NCI-H748 (cell line): Measurements from ENCODE around the gene POLR2J2.
"Not testable (repeated sequence)": the region's sequence is repeated elsewhere in the genome, so short reads cannot be mapped to it uniquely, and the experiment has no call there.

Experiments
- DNase-seq: peaks from one replicate; lab custom pipeline; 2025; ENCODE audit not compliant: unreplicated experiment; lab: John Stamatoyannopoulos, UW

POLR2J2 gene

DNA sequence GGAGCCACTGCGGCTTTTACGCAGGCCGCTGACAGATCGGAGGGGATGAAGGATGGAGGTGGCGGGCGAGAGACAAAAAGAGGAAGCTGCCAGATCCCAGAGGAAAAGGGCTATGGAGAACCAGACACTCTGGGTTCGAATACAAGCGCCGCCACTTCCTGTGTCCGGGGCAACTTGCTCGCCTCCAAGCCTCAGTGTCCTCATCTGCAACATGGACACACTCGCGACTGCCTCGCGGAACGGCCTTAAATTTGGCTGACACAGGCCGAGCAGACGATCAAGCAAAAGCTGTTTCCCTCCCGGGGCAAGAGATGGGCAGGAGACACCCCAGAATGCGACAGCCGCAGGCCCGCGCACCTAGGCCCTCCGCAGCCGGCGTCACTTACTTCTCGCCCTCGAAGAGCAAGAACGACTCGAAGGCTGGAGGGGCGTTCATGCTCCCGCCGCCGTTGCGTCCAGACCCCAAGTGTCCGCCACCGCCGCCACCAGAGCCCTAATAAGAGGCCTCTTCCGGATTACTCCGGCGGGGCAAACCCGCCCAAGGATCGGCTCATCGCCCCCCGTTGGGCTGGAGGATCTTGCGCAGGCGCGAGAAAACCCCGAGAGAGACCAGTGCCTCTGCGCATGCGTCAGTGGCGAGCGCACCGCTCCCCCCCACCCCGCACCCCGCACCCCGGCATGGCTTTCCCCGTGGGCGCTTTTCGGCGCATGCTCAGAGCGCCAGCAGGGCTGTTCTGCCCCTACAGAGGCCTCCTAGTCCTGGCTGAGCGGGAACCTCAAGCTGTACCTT, at the start of gene POLR2J2:
TSS of gene POLR2J2 (minus strand) at position 498 of the 790 bp plus-strand sequence. CDS start at position 436, 62 bp downstream.
- not testable (repeated sequence) for DNase-seq

DNA sequence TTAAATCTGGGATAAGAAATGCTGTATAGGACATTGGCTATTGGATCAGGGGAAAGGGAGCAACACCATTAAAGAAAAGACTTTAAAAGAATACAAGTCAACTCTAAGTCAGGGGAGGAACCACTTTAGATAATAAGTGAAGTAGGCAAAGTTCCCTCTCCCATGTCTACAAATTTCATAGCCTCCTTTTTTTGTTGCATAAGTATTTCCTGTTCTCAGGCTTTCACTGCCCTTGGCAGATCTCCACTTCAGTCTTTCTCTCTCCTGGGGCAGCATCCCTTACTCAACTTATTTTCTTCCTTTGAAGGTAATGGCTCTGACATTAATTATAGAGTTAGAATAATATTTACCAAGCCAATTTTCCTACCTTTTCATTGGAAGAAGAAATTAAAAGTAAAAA, 47.0 kb upstream of the POLR2J2 start:
- DNase-seq: not testable (repeated sequence)

DNA sequence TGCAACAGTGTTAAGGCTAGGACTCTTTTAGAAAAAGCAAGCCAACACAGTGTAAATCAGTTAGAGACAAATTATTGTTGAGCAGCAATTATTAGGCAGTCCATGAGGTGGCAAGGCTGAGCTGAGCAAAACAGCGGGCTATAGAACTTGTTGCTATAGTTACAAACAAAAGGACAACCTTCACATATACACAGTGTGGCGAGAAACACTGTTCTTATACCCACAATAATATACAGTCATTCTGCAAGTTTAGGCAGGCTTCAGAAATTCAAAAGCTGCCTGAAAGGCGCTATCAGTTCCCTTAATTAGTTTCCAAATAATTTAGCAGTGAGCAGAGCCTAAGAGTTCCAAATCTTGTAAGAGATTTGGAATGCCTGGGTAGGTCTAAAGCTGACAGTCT, 44.3 kb upstream of the POLR2J2 start:
- not testable (repeated sequence) for DNase-seq

DNA sequence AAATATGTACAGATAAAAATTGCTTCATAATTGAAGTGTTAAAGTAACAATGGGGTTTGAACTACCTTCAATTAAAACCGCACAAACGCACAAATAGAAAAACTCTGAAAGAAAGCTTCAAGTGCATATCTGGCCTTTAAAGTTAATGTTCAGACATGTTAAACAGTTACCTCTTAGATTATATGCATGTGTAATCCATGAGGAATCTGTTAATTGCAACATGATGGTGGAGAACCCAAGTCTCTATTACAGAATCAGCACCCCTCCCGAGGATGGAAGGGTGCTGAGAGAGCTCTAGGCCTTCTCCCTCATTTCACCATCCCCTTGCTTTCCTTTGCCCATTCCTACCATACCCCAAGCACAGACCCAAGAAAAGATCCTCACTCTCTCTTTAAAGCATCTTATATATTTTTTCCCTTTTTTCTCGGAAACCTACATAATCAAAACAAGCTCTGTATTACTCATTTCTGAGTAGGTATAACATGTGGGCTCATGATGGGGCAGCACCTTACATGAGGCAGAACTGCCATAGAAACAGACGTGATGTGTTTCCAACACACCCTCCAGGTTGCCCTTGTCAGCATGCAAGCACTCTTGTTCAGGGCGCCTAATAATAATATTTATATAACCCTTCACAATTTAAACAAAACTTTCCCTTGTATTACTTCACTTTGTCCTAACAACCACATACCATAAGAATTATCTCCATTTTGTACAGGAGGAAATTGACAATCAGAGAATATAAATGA, 43.5 kb upstream of the POLR2J2 start:
- not testable (repeated sequence) for DNase-seq

DNA sequence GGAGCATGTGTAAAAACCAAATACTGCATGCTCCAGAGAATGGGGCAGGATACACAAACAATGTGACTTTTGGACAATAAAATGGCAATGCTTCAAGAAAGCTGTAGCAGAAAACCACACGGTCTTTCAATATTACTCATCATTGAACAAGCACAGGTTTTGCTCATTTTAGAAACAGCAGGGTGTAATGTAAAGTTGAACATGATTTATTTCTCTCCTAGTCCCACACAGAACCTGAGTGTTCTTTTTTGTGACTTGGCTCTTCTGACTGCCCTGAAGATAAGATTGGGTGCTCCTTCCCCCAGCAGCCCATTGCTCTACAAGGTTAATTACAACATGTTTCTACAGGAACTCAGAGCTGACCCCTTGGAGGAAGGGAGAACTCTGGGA, 42.2 kb upstream of the POLR2J2 start:
- not testable (repeated sequence) for DNase-seq

DNA sequence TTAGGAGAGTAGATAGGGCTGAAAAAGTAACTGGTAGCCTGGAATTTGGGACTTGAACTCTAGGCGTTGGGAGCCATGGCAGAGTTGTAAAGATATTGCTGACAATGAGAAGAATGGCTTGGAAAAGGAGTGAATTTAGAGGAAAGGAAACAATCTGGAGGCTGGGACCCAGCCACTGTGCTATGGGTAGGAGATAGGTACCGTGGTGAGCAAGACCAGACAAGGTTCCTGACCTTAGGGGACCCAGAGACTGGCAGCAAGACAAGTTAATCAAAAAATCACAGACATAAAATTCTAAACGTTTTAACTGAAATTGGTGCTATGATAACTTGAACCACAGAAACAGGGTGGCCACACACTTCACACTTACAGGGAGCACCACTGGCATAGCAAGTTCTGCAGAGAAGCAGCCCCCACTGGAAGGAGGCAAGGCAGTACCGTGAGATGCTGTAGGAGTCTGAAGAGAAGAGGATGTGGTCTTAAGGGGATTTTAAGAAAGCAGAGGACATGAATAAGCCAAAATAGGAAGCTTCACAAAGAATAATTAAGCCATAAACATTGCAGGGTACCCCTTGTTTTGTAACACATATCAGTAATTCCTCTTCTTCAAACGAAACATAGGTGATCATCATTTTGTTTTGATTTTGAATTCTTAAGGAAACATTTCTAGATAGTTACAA, 41.7 kb upstream of the POLR2J2 start:
- not testable (repeated sequence) for DNase-seq

DNA sequence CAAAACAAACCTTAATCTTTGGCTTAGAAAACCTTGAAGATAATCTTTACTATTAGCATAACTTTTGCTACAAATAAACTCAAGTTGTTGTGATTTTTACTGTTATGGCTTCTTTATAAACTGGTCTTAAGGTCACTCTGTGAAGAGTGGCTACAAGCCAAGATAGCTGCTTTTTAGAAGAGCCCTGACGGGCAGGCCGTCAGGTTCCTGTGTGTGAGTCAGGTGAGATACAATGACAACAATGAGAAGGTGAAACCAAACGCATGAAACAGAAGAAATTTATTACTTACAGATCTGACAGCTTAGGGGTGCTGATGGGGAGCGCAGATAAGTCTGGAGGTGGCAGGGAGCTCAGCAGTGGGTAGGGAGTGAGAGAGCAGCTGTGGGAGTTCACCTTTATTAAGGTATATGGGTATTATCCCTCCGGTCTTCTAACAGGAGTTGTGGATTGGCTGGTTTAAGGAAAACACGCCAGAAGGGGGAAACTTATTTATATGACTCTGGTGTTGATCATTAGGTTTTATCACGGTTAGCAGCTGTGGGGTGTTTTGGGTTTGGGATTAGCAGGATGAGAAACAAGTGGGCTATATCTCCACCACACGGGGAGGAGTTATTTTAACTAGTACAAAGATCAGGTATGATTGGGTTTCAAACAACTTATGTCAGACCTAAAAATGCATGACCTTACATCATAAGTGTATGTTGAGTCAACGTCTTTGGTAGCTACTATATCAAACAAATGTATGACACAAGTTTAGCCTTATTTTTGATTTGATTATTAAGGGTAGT, 27.7 kb upstream of the POLR2J2 start:
- DNase-seq: not testable (repeated sequence)

DNA sequence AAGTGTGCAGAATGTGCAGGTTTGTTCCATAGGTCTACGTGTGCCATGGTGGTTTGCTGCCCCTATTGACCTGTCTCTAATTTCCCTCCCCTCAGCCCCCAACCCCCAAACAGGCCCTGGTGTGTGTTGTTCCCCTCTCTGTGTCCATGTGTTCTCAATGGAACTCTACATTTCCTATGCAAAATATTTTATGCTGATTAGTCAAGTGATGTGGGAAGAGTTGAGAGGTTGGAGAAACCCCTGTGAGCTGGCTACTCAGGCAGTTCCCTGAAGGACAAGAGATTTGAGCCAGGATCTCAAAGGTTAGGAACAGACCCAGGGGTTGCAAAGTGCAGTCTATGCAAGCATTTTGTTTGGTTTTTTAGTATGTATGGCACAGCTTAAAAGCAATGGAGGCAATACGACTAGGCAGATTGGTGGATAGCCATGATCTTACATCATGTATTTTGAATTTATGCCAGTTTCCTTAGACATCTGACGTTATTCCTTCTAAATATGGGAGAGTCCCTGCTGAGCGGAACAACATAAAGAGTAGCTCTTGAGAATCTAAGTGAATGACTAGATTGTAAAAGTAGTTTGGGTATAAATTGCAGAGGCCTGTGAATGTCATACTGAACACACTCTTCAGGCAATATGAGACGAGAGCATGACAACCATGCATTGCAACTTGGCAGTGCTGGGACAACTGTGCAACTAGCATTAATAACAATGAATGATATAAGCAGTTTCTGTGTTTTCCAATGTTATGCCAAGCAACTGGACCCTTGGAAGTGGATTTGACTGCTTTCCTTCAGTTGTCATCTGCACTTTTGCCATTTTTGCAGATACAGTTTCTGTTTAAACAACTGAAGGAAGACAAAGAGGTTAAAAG, 26.4 kb upstream of the POLR2J2 start:
- not testable (repeated sequence) for DNase-seq

DNA sequence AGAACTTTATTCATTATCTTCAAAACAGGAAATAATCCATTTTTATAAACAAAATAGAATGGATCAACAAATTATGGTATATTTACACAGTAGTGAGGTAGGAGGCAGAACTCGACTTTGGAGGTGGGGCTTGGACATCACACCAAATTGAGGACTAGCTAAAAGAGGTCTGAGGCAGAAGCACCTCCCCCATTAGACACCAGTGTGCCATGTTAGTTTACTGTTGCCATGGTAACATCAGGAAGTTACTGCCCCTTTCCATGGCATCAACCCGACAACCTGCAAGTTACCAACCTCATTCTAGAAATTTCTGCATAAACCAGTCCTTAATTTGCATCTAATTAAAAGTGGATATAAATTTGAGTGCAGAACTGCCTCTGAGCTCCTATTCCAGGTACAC, 24.5 kb upstream of the POLR2J2 start:
- DNase-seq: not testable (repeated sequence)

DNA sequence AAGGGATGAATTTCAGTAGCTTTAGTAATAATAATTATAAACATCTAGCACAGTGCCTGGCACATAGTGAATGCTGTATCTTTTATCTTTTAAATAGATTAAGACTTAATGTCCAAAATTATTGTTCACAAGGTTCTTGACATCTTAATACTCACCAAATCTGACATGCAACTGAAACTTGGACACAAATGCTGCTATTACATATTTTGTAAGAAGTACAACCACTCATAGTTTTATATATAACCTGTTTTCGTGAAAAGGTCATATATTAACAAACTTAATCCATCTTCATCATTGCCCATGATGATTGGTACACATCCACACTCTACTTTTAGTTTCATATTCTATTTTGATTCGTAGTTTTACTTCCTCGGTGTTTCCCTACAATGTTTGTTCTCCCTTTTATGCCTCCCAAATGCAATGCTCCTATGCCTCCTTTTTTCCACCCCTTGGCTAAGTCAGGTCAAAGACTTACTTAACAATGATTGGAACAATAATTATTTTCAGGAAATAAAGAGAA, 23.6 kb upstream of the POLR2J2 start:
- DNase-seq: not testable (repeated sequence)

DNA sequence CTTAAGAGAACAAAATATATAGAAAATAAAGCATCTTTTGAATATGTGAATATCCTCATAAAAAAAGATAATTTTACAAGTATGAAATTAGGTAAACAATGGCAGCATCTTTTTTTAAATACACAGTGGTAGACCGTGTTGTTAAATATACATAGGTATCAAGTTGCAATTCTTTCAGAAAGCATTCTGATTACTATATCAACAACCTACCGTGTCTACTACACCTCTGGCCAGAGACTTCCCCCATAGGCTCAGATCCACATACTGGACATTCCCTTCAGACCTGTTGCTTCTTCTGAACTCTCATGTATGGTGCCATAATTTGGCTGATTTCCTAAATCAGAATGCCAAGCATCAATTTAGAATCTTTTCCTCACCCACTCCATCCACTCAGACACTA, 22.5 kb upstream of the POLR2J2 start:
- not testable (repeated sequence) for DNase-seq

DNA sequence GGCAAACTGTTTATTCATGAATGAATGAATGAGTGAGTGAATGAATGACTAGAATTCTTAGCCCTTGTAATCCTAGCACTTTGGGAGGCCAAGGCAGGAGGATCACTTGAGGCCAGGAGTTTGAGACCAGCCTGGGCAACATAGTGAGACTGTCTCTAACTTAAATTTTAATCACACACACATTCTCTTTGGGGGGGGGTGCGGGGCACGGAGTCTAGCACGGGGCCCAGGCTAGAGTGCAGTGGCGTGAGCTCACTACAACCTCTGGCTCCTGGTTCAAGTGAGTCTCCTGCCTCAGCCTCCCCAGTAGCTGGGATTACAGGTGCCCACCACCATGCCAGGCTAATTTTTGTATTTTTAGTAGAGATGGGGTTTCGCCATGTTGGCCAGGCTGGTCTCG, 19.1 kb upstream of the POLR2J2 start:
- not testable (repeated sequence) for DNase-seq

DNA sequence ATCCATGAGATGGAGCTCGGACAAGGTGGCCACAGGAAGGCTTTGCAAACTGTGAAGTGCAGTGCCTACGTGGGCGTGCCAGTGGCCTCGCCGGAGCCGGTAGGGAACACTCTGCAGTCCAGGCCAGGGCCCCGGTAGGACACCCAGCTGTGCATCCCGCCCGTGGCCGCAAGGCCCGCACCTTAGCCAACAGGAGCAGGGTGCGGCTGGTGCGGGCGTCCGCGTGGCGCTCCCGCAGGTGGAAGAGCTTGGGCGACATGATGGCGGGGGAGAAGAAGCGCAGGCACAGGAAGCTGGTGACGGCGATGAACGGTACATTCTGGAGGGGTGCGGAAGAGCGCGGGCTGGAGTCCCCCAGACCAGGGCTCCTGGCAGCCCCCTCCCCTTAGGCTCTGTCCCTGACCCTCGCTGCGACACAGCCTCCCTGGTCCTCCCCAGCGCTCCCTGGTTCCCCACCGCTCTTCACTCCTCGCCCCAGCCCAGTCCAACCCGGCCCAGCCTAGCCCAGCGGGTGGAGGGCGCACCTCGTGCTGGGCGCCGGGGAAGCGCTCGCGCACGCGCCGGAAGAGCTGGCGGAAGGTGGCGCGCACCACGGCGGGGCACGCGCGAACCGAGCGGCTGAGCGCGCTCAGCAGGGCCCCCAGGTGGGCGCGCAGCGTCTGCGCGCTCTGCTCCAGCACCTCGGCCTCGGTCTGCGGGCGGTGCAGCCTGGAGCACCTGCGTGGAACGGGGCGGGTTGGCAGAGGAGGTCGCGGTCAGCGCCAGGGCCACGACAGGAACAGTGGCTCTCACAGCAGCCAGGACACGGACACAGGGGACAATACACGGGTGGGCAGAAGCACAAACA, 18.2 kb upstream of the POLR2J2 start:
- not testable (repeated sequence) for DNase-seq

DNA sequence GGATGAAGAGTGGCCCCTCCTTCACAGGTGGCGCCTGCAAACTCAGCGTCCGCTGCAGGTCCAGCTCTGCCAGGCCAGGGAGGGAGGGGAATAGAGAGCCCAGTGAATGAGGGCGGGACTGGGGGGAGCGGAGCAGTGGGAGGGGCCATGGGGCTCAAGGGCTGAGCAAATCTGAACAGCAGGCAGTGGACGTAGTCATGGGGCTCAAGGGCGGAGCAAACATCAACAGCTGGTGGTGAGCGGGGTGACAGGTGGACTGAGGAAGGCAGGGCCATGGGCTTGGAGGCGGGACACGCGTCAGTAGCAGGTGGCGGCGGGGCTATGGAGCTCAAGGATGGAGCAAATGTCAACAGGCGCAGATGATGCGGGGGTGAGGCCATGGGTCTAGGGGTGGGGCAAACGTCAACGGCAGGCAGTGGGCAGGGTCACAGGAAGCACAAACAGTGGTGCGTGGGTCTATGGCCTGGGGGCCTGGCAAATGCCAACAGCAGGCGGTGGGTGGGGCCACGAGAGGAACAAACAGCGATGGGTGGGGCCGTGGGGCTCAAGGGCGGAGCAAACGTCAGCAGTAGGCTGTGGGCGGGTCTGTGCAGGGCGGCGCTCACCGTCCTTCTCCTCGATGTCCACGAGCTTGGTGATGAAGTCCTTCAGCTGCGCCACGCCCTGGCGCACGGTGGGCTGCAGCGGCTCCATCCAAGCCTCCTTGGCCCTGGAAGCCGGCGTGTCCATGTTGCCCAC, 17.0 kb upstream of the POLR2J2 start:
- DNase-seq: not testable (repeated sequence)

DNA sequence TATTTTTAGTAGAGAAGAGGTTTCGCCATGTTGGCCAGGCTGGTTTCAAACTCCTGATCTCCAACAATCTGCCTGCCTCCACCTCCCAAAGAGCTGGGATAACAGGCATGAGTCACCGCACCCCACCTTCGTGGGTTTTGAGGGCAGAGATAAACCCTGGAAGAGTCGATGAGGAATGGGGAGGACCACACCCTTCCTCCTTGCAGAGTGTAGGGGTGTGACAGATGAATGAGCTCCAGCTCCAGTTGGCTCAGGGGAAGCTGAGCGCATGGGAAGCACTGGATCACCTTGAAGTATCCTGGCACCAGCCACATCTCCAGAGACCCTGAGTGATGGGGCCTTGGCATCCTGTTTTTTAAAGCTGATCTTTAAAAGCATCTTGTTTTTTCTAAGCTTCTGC, 11.1 kb upstream of the POLR2J2 start:
- not testable (repeated sequence) for DNase-seq

DNA sequence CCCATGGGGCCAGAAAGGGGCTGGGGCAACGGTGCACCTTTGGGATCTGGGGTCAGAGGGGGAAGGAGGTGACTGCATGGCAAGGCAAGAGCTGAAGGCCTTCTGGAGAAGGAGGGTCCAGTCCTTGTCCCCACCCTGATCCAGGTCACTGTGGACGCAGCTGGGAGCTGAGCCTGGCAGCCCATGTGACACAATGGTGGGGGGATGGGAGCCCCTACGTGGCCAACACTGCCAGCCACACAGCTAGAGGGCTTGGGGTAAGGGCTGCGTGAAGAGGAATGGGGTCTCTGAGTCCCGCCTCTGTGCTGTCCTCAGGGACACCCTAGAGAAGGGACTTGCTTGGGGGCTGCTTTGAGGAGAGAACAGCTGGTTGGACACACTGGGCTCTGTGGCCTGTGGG, 9.3 kb upstream of the POLR2J2 start:
- DNase-seq: not testable (repeated sequence)

DNA sequence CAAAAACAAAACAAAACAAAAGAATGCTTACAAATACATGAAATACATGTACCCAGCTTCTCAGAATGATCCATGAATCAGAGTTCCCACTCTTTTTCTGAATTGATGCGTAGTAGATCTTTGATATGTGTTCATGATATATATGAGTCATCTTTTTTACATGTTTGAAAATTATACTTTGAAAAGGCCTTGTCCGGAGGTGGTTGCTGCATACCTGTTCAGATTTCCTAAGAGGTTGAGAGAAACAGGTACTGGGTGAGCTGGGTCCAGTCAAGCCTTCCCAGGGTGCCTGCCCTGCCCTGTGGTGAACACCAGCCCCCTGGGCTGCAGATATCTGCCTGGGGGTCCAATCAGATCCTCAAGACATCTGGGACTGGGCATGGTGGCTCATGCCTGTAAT, 4.1 kb upstream of the POLR2J2 start:
- DNase-seq: not testable (repeated sequence)
